NOMO-1 treated with dmso at 0.1 percent for 144 hours (cell line): ENCODE data around the gene MAP1S.
"Not testable (repeated sequence)": the region's sequence is repeated elsewhere in the genome, so short reads cannot be mapped to it uniquely, and the experiment has no call there.

Source experiments
- DNase-seq: peaks from one replicate; lab custom pipeline; 2025; ENCODE audit not compliant: unreplicated experiment; lab: John Stamatoyannopoulos, UW

Gene MAP1S

DNA sequence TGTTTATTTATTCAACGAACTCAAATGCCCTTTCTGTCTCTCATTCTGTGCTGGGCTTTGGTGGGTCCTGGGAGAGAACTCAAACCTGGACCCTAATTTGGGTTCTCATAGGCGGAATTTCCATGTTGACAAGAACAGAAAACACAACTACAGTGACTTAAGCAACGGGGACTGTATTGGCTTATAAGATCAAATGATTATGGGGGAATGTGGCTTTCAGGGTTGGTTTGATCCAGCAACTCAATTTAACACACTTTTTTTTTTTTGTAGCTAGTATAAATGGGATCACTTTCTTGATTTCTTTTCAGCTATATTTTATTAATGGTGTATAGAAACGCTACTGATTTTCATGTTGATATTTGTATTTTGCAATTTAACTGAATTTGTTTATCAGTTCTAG is 41.9 kb downstream of the MAP1S start:
- DNase-seq: no peak

DNA sequence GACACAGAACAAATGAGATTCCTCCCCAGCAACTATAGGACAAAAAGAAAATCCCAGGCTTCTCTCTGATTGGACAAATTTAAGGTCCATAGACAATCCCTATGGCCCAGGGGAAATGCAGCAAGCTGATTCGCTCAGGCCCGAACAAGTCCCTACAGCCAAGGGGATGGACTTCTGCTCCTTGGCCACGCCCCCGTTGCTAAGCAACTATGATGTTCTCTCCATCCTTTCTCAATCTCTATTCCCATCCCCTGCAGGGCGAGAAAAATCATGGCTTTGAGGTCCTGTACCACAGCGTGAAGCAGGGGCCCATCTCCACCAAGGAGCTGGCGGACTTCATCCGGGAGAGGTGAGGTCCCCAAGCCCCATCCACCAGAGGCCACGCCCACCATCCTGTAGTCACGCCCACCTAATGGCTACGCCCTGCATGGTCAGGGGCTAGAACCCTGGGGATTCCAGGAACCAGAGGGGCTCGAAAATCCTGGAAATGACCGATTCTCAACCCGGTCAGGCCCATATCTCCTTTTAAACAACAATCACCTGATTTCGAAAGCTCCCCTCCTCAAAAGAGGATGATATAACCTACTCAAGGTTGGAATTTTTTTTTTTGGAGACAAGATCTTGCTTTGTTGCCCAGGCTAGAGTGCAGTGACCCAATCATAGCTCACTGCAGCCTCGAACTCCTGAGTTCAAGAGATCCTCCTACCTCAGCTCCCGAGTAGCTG is 43.4 kb downstream of the MAP1S start:
- peak; percentile 4 for DNase-seq

GRCh38 chr19:17764348-17764747 is 45.1 kb downstream of the MAP1S start:
- DNase-seq: no peak

GRCh38 chr19:17765069-17765618 is 45.9 kb downstream of the MAP1S start:
- DNase-seq: peak; percentile 85

DNA sequence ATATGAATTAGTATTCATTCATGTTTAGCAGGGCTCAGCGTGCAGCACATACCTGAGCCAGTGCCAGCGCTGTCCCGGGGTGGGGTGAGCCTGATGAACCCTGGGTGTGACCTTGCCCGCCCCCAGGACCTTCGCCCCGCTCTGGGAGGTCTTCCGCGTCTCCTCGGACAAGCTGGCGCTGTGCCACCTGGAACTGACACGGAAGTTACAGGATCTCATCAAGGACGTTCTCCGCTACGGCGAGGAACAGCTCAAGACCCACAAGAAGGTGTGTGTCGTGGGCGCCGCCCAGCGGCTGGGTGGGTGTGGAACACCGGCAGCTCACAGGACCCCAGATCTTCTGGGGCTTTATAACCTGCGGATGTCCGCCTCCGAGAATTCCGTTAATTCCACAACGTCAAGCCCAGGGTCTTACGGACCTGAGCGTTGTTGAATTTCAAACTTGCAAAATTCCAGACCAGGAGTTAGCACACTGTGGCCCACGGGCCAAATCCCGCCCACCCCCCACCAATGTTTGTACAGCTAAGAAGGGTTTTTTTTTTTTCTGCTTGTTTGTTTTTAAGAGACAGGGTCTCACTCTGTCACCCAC is 47.4 kb downstream of the MAP1S start:
- DNase-seq: no peak

DNA sequence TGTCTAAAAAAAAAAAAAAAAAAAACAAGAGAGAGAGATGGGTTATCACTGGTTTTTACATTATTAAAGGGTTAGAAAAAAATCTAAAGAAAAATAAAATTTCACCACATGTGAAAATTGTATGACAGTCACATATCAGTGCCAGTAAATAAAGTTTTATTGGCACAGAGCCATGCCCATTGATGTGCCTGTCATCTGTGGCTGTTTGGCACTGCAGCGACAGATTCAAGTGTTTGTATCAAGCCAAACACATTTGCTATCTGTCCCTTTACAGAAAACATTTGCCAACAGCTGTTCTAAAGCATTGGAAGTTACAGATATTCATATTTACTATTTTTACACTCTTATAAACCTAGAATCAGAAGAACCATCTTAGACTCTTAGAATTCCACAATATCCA is 48.3 kb downstream of the MAP1S start:
- no peak for DNase-seq

DNA sequence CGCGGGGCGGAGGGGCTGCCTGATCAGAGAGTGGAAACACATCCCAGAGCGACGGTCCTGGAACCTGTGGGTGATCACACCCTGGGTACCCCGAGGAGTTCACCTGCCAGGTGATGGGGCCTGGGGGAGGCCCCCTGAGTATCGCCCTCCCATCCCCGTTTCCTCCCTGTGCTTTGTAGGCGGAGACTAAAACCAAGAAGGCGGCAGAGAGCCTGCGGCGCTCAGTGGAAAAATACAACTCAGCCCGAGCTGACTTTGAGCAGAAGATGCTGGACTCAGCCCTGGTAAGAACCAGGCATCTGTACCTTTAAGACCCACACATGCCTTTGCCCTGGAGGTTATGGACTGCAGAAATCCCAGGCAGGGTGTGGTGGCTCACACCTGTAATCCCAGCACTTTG is 51.3 kb downstream of the MAP1S start:
- DNase-seq: no peak

DNA sequence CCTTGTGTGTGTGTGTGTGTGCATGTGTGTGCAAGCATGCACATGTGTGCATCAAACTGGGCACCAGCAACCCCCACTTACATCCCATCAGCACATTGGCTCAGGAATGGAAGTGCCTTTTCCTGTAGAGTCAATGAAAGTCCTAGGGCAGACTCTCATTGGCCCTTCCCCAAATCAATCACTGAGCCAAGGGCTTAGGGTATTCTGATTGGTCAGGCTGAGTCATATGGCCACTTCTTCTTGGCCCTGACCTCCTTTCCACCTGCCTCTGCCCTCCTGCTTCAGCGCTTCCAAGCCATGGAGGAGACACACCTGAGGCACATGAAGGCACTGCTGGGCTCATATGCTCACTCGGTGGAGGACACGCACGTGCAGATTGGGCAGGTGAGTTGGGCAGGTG is 52.9 kb downstream of the MAP1S start:
- no peak for DNase-seq

DNA sequence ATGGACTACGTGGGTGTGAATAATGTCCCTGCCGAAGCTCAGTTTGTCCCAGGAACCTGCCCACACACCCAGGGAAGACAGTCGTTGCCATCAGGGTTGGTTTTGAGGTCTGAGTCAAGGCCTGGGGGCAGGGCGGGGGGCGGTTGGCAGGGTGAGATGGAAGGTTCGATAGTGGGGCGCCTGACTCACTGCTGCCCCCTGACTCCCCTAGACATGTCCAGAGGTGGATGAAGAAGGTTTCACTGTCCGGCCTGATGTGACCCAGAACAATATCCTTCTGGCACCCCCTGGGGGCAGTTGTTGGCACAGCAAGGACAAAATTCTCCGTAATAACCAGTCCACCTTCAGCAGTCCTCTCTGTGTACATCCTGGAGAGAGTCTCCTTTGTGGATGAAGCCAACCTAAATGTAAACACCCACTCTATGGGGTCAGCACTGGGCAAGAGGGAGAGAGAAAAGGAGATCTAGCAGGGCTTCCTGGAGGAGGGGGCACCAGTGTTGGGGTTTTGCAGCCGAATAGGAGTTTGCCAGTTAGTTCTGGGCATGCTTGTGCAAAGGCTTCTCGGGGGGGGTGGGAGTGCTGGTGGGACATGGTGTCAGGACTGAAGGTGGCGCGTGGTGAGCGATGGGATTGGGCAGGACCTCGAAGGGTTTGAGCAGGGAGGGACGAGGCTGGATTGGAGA is 56.1 kb downstream of the MAP1S start:
- no peak for DNase-seq

GRCh38 chr19:17775991-17776803 is 56.9 kb downstream of the MAP1S start:
- no peak for DNase-seq

- DNase-seq: not testable (repeated sequence)
Observed at GRCh38 chr19:17777840-17778239, 58.6 kb downstream of the MAP1S start.

DNA sequence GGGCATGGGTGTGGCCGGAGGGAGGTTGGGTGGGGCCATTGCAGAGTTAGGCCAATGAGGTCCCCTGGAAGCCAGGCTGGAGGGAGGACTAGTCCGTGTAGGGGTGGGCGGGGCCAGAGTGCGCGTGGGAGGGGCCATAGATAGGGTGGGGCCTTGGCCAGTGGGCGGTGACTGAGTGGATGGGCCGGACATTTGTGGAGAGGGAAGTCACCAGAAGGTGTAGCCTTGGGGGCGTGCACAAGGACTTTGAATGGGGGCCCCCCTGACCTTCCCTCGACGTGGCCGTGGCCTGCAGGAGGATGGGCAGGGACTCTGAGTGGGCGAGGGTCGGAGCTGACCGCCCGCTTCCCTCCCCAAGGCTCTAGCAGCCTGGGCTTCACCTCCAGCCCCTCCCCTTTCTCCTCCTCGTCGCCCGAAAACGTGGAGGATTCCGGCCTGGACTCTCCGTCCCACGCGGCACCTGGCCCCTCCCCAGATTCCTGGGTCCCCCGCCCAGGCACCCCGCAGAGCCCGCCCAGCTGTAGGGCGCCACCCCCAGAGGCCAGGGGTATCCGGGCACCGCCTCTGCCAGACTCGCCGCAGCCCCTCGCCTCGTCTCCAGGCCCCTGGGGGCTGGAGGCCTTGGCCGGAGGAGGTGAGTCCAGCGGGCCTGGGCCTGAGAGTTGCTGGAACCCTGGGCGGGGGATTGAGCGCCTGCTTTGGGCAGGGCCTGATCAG is 59.1 kb downstream of the MAP1S start:
- DNase-seq: no peak

- no peak for DNase-seq
Observed at GRCh38 chr19:17778968-17779929, 60.0 kb downstream of the MAP1S start.

- no peak for DNase-seq
Observed at GRCh38 chr19:17780781-17781180, 61.5 kb downstream of the MAP1S start.

- not testable (repeated sequence) for DNase-seq
Observed at GRCh38 chr19:17783721-17784120, 64.4 kb downstream of the MAP1S start.
